Neural cell (in vitro differentiated cells): Measurements from ENCODE around the gene CCR5. TPM values are rescaled to one million over a fixed set of nuclear protein-coding genes. Genes with fewer than 3 reads are reported as not detected.

Experiments
- H2AFZ ChIP-seq: fragments of 200-600, 300-800 bp; sonication (generic), shearing (Covaris generic); 2 replicates; pipeline ENCODE4 v1.6.0; 2014; ENCODE audit warnings: low read depth, mild to moderate bottlenecking, antibody characterized with exemption, low read length, moderate library complexity
- H3F3A ChIP-seq: fragments of 200-600 bp; shearing (Covaris generic); 2 replicates; pipeline ENCODE4 v1.6.1; 2016; ENCODE audit warnings: mild to moderate bottlenecking, moderate library complexity, mixed read lengths, antibody characterized with exemption, low read length; ENCODE audit not compliant: insufficient read depth, poor library complexity, severe bottlenecking
- H3K27ac ChIP-seq: fragments of 200-600, 300-800 bp; sonication (generic), shearing (Covaris generic); 2 replicates; pipeline ENCODE4 v1.5.1; 2014; ENCODE audit warnings: mild to moderate bottlenecking, low read length, moderate library complexity
- H3K27me3 ChIP-seq: fragments of 300-800, 200-600 bp; sonication (generic), shearing (Covaris generic); 2 replicates; pipeline ENCODE4 v1.6.0; 2014; ENCODE audit warnings: mild to moderate bottlenecking, low read depth, low read length, moderate library complexity; ENCODE audit not compliant: insufficient read depth
- H3K36me3 ChIP-seq: fragments of 300-800, 200-600 bp; sonication (generic), shearing (Covaris generic); 2 replicates; pipeline ENCODE4 v1.5.1; 2014; ENCODE audit warnings: mild to moderate bottlenecking, antibody characterized with exemption, low read length, moderate library complexity; ENCODE audit not compliant: insufficient read depth
- H3K4me2 ChIP-seq: fragments of 300-800, 200-600 bp; sonication (generic), shearing (Covaris generic); 2 replicates; pipeline ENCODE4 v1.6.0; 2014; ENCODE audit warnings: mild to moderate bottlenecking, low read length
- H3K4me3 ChIP-seq: fragments of 300-800, 200-600 bp; sonication (generic), shearing (Covaris generic); 2 replicates; pipeline ENCODE4 v1.5.1; 2014; ENCODE audit warnings: mild to moderate bottlenecking, low read length, moderate library complexity
- H3K79me2 ChIP-seq: fragments of 200-600 bp; shearing (Covaris generic); replicated peaks from 2 replicates; pipeline ENCODE4 v1.6.0; 2014; ENCODE audit warnings: mild to moderate bottlenecking, low read length, moderate library complexity; ENCODE audit not compliant: insufficient read depth
- H3K9ac ChIP-seq: fragments of 300-800, 200-600 bp; sonication (generic), shearing (Covaris generic); 2 replicates; pipeline ENCODE4 v1.6.1; 2016; ENCODE audit warnings: mild to moderate bottlenecking, low read length, mixed read lengths
- H3K9me2 ChIP-seq: fragments of 200-600 bp; shearing (Covaris generic); 2 replicates; pipeline ENCODE4 v1.6.1; 2016; ENCODE audit warnings: mild to moderate bottlenecking, low read length, mixed read lengths; ENCODE audit not compliant: insufficient read depth
- H3K9me3 ChIP-seq: fragments of 200-600, 300-800 bp; sonication (generic), shearing (Covaris generic); 2 replicates; pipeline ENCODE4 v1.6.1; 2016; ENCODE audit warnings: mild to moderate bottlenecking, mixed run types, low read length, moderate library complexity, mixed read lengths
- H4K20me1 ChIP-seq: fragments of 200-600 bp; shearing (Covaris generic); 2 replicates; pipeline ENCODE4 v1.6.1; 2016; ENCODE audit warnings: mild to moderate bottlenecking, mixed run types; ENCODE audit not compliant: insufficient read depth
- EP300 ChIP-seq: fragments of 450-650 bp; conservative IDR thresholded peaks from 2 replicates; pipeline ENCODE4 v1.6.1; 2014; ENCODE audit warnings: antibody characterized with exemption, mild to moderate bottlenecking, moderate library complexity; ENCODE audit not compliant: poor library complexity, severe bottlenecking
- EZH2 ChIP-seq: fragments of 200-600, 300-800 bp; shearing (Covaris generic), sonication (generic); IDR thresholded peaks from 2 replicates; pipeline ENCODE4 v1.6.1; 2014; ENCODE audit warnings: antibody characterized with exemption, low read length, borderline replicate concordance, mild to moderate bottlenecking; ENCODE audit not compliant: insufficient read depth, poor library complexity, severe bottlenecking
- MXI1 ChIP-seq: fragments of 450-650 bp; conservative IDR thresholded peaks from 2 replicates; pipeline ENCODE4 v1.6.1; 2014; ENCODE audit warnings: antibody characterized with exemption, mild to moderate bottlenecking; ENCODE audit not compliant: poor library complexity, severe bottlenecking
- POLR2AphosphoS5 ChIP-seq: IDR thresholded peaks from 2 replicates; pipeline ENCODE4 v1.6.1; 2012
- RAD21 ChIP-seq: fragments of 450-650 bp; conservative IDR thresholded peaks from 2 replicates; pipeline ENCODE4 v1.6.1; 2014; ENCODE audit warnings: antibody characterized with exemption, mild to moderate bottlenecking, moderate library complexity
- SMC3 ChIP-seq: fragments of 450-650 bp; conservative IDR thresholded peaks from 2 replicates; pipeline ENCODE4 v1.6.1; 2014; ENCODE audit warnings: antibody characterized with exemption, mild to moderate bottlenecking, moderate library complexity; ENCODE audit not compliant: poor library complexity
- TAF1 ChIP-seq: IDR thresholded peaks from 2 replicates; pipeline ENCODE4 v1.6.1; 2012; ENCODE audit warnings: low read depth
- polyA plus RNA-seq: library from polyadenylated mRNA; depleted of rRNA; stranded (reverse); fragments of >200 nt; gene quantifications from 2 replicates; pipeline ENCODE4 v1.2.3, GENCODE V29; 2014
- TF ChIP-seq, protein P1 (sequence below): fragments of 450-650 bp; IDR thresholded peaks from 2 replicates; pipeline ENCODE4 v1.5.1; 2014; ENCODE audit warnings: antibody characterized with exemption, mild to moderate bottlenecking, moderate library complexity; ENCODE audit not compliant: poor library complexity, severe bottlenecking
- TF ChIP-seq, protein P2 (sequence below): IDR thresholded peaks from 2 replicates; pipeline ENCODE4 v1.6.1; 2012; ENCODE audit warnings: borderline replicate concordance

Gene CCR5
- polyA plus RNA-seq, 1 donor from 2014 or later = not detected

DNA sequence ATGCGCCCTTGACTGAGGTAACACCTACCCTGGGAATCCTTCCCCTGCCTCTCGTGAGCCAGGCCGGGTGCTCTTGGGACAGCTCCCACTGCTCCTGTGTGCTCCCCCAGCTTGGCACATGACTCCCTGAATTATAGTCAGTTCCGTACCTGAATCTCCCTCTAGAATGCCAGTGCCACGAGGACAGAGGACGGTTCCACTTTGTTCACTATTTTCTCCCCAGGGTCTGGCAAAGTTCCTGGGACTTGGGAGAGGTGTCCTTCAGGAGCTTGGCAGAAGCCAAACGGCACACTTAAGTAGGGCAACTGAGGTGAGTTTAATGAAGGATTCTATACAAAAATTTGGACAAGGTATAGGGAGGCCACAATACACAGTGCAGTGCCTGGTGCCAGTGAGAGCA lies 26.4 kb downstream of the CCR5 start:
- H3K9me2 ChIP-seq = no peaks in the 10 kb centered on the region
- no peaks in the 10 kb centered on the region for H4K20me1 ChIP-seq
- H3K4me2 ChIP-seq = no peak overlapping the region
- no peak overlapping the region for H3K4me3 ChIP-seq
- no peaks in the 10 kb centered on the region for H3F3A ChIP-seq
- H3K79me2 ChIP-seq = no peaks in the 10 kb centered on the region
- no peak overlapping the region for H2AFZ ChIP-seq
- no peaks in the 10 kb centered on the region for H3K36me3 ChIP-seq
- no peak overlapping the region for H3K27ac ChIP-seq
- H3K27me3 ChIP-seq = no peaks in the 10 kb centered on the region
- H3K9me3 ChIP-seq = no peaks in the 10 kb centered on the region
- no peak overlapping the region for H3K9ac ChIP-seq
- TF ChIP-seq TAF1 = no peak
- TF ChIP-seq MXI1 = no peak
- TF ChIP-seq, protein P1, sequence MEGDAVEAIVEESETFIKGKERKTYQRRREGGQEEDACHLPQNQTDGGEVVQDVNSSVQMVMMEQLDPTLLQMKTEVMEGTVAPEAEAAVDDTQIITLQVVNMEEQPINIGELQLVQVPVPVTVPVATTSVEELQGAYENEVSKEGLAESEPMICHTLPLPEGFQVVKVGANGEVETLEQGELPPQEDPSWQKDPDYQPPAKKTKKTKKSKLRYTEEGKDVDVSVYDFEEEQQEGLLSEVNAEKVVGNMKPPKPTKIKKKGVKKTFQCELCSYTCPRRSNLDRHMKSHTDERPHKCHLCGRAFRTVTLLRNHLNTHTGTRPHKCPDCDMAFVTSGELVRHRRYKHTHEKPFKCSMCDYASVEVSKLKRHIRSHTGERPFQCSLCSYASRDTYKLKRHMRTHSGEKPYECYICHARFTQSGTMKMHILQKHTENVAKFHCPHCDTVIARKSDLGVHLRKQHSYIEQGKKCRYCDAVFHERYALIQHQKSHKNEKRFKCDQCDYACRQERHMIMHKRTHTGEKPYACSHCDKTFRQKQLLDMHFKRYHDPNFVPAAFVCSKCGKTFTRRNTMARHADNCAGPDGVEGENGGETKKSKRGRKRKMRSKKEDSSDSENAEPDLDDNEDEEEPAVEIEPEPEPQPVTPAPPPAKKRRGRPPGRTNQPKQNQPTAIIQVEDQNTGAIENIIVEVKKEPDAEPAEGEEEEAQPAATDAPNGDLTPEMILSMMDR = no peak
- no peak for TF ChIP-seq RAD21
- TF ChIP-seq POLR2AphosphoS5 = no peak
- no peak for TF ChIP-seq EP300
- no peak for TF ChIP-seq SMC3
- TF ChIP-seq EZH2 = no peak
- TF ChIP-seq, protein P2, sequence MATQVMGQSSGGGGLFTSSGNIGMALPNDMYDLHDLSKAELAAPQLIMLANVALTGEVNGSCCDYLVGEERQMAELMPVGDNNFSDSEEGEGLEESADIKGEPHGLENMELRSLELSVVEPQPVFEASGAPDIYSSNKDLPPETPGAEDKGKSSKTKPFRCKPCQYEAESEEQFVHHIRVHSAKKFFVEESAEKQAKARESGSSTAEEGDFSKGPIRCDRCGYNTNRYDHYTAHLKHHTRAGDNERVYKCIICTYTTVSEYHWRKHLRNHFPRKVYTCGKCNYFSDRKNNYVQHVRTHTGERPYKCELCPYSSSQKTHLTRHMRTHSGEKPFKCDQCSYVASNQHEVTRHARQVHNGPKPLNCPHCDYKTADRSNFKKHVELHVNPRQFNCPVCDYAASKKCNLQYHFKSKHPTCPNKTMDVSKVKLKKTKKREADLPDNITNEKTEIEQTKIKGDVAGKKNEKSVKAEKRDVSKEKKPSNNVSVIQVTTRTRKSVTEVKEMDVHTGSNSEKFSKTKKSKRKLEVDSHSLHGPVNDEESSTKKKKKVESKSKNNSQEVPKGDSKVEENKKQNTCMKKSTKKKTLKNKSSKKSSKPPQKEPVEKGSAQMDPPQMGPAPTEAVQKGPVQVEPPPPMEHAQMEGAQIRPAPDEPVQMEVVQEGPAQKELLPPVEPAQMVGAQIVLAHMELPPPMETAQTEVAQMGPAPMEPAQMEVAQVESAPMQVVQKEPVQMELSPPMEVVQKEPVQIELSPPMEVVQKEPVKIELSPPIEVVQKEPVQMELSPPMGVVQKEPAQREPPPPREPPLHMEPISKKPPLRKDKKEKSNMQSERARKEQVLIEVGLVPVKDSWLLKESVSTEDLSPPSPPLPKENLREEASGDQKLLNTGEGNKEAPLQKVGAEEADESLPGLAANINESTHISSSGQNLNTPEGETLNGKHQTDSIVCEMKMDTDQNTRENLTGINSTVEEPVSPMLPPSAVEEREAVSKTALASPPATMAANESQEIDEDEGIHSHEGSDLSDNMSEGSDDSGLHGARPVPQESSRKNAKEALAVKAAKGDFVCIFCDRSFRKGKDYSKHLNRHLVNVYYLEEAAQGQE = no peak

DNA sequence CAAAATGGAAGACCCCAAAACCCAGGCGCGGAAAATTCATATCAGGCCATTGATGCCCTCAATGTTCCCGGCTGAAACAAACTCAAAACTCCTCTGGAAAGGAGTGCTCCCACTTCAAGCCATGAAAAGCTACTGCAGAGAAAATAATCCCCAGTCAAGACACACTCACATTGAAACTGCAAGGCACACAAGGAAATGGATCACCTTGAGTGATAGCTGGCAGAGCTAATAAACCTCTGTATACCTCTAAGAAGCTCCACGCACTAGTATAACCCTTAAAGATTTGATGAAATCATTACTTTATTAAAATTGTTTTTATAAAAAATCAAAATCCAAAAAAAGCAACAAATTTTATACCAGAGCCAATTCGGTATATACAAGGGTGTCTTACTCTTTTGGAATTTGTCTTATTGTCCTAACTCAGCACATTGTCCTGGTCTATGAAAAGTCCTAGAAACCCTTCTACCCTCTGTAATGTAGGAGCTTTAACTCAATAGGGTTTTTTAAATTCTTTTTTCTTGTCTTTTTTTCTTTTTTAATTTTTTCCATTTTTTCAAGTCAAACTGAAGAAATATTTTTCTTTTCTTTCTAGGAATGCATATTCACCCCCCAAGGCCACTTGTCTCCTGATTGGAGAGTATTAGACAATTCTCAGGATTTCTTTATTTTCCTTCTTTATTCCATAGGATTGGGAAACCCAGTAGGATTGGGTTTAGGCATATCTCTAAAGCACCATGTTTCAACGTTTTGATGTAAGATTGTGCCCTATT lies 27.6 kb downstream of the CCR5 start:
- Histone ChIP-seq H3K36me3 (no peaks in the 10 kb centered on the region), H3K27ac (no peak overlapping the region), H3K27me3 (no peaks in the 10 kb centered on the region), H4K20me1 (no peaks in the 10 kb centered on the region), H3K79me2 (no peaks in the 10 kb centered on the region), H3F3A (no peaks in the 10 kb centered on the region), H3K4me3 (no peak overlapping the region), H3K9ac (no peak overlapping the region), H2AFZ (no peak overlapping the region), H3K4me2 (no peak overlapping the region), H3K9me2 (no peaks in the 10 kb centered on the region), H3K9me3 (no peaks in the 10 kb centered on the region)
- TF ChIP-seq RAD21 (no peak), MXI1 (no peak), EP300 (no peak), POLR2AphosphoS5 (no peak), EZH2 (no peak), SMC3 (no peak), TAF1 (no peak)
- TF ChIP-seq, protein P1 = no peak
- TF ChIP-seq, protein P2 = no peak
